ENCODE data around the gene IQGAP1. TPM values are rescaled to one million over a fixed set of nuclear protein-coding genes. Genes with fewer than 3 reads are reported as not detected.

Gene IQGAP1
- total and polyA plus RNA-seq, 9 of the 15 experiments (the other 6 are each of a cell fraction or from before 2014, with no cell fraction given) = 37.6 to 143 (median 77.7) TPM

DNA sequence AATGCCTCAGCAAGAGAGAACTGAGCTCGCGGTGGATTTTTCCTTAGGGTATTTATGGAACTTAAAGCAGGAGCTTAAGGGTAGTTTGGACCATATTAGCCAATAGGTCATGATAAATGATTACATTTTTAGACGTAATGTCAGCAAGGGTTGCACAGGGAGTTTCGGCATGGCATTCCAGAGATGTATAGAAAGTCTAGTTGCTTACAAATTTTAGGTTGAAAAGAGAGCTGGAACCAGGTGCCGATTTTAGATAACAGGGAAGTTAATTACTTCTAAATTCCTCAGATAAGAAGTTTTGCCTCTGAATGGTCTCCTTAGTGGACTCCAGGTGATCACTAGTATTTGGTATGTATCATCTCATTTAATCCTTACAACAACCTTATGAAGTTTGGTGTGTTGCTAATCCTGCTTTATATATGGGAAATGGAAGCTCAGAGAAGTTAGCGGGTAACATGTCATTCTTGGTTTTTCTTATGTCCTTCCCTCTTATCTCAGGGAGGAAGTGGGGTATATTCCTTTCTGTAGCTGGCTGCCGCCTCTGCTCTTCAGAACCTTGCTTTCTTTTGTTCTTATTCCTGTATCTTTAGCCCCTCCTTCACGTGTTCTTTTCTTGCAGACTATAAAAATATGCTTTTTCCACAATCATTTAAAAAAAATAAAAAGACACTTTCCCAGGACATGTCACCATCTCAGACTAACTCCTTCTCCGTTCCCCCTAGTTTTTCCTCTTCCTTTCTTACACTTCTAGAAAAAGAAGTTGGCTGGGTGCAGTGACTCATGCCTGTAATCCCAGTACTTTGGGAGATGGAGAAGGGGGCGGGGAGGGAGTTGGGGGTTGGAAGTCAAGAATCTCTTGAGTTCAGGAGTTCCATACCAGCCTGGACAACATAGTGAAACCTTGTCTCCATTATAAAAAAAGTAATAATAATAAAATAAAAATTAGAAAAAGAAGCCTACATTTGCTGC is 25.7 kb downstream of the IQGAP1 start (continued):
- TF ChIP-seq HMBOX1 (IDR thresholded peaks at IDR 0.05) (0 out of 2 replicates have a peak, but pooled peaks have one; percentile 9), SMARCA4 (IDR thresholded peaks at IDR 0.05) (0 out of 2 replicates have a peak, but pooled peaks have one; percentile 42), CBFA2T3 (IDR thresholded peaks at IDR 0.05) (0 out of 2 replicates have a peak, but pooled peaks have one; percentile 23)
- TF ChIP-seq, protein P1, sequence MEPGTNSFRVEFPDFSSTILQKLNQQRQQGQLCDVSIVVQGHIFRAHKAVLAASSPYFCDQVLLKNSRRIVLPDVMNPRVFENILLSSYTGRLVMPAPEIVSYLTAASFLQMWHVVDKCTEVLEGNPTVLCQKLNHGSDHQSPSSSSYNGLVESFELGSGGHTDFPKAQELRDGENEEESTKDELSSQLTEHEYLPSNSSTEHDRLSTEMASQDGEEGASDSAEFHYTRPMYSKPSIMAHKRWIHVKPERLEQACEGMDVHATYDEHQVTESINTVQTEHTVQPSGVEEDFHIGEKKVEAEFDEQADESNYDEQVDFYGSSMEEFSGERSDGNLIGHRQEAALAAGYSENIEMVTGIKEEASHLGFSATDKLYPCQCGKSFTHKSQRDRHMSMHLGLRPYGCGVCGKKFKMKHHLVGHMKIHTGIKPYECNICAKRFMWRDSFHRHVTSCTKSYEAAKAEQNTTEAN (CRISPR knock-in tag; IDR thresholded peaks at IDR 0.05) = no peak

GRCh38 chr15:90414408-90415028 is 26.5 kb downstream of the IQGAP1 start:
- H3K4me2 ChIP-seq (ENCODE audit: insufficient read depth, low read length) = no peak overlapping the region
- CTCF ChIA-PET (ENCODE audit: low intra/inter-chr PET ratio) = no interaction called here
- WGBS (ENCODE audit: insufficient coverage, low coverage, missing lambda C conversion rate) = 37% methylated on average over 9 of the region's 9 CpGs
- H3K4me3 ChIP-seq = no peak overlapping the region
- no peak overlapping the region for H3K27ac ChIP-seq (ENCODE audit: extremely low read depth, low read depth, low read length)
- no peak overlapping the region for H3K9ac ChIP-seq (ENCODE audit: insufficient read depth in 1 of 2, low read depth in 2 of 2, low read length in 2 of 2)
- ATAC-seq = no peak; the same call in 2 of the 3 replicates
- no peaks in the 10 kb centered on the region for H3K9me1 ChIP-seq (ENCODE audit: control insufficient read depth, insufficient read depth, low read length)
- H3K27me3 ChIP-seq (ENCODE audit: control insufficient read depth in 2 of 2, insufficient read depth in 2 of 2, low read length in 2 of 2) = no peaks in the 10 kb centered on the region
- in situ Hi-C loops (cut with MboI) (no loop called here), intact Hi-C loops (cut with micrococcal nuclease) (no loop called here)
- peaks cover 24% of the 10 kb centered on the region for H3K79me2 ChIP-seq (ENCODE audit: control insufficient read depth, insufficient read depth, low read length)
- BruUV-seq (replicated peaks) = no TSS peak
- FAIRE-seq = no peak
- H3K4me1 ChIP-seq (replicated peaks in 1 of 2; ENCODE audit: control insufficient read depth in 2 of 2, insufficient read depth in 2 of 2, low read length in 2 of 2) = peaks cover 0 to 23% of the 10 kb centered on the region in 2 experiments; a peak in 4 of 5 replicates
- H4K20me1 ChIP-seq (replicated peaks; ENCODE audit: control insufficient read depth, insufficient read depth, low read length) = no peaks in the 10 kb centered on the region
- H3K36me3 ChIP-seq (ENCODE audit: control insufficient read depth, insufficient read depth, low read length) = no peaks in the 10 kb centered on the region; the same call in 2 of the 3 replicates
- POLR2A ChIA-PET = interaction anchor here (0.7 to 3.8 kb wide), 4 partner anchors 11 to 715 kb away, joined by 4 to 19 read pairs (median 10); no protein-coding TSS in a partner anchor
- no peak for DNase-seq (ENCODE audit: extremely low read depth in 1 of 4, low spot score in 3 of 4)
- H2AFZ ChIP-seq (ENCODE audit: low read depth, low read length) = no peak overlapping the region
- H3K9me3 ChIP-seq (replicated peaks; ENCODE audit: control insufficient read depth, insufficient read depth, low read depth, low read length) = no peaks in the 10 kb centered on the region
- no peak for TF ChIP-seq PML (IDR thresholded peaks at IDR 0.05; ENCODE audit: low read length)
- no peak for TF ChIP-seq PHF21A (IDR thresholded peaks at IDR 0.05; ENCODE audit: borderline replicate concordance, low read depth)
- TF ChIP-seq SREBF1 (IDR thresholded peaks at IDR 0.05; ENCODE audit: borderline replicate concordance, low read depth, low read length) = no peak
- no peak for TF ChIP-seq BMI1 (IDR thresholded peaks at IDR 0.05; ENCODE audit: low read length)
- TF ChIP-seq ZFX (CRISPR knock-in tag; IDR thresholded peaks at IDR 0.05) = no peak
- no peak for TF ChIP-seq HNRNPLL (IDR thresholded peaks at IDR 0.05; ENCODE audit: low read depth, low read length, poor library complexity, severe bottlenecking)
- TF ChIP-seq, protein P2, sequence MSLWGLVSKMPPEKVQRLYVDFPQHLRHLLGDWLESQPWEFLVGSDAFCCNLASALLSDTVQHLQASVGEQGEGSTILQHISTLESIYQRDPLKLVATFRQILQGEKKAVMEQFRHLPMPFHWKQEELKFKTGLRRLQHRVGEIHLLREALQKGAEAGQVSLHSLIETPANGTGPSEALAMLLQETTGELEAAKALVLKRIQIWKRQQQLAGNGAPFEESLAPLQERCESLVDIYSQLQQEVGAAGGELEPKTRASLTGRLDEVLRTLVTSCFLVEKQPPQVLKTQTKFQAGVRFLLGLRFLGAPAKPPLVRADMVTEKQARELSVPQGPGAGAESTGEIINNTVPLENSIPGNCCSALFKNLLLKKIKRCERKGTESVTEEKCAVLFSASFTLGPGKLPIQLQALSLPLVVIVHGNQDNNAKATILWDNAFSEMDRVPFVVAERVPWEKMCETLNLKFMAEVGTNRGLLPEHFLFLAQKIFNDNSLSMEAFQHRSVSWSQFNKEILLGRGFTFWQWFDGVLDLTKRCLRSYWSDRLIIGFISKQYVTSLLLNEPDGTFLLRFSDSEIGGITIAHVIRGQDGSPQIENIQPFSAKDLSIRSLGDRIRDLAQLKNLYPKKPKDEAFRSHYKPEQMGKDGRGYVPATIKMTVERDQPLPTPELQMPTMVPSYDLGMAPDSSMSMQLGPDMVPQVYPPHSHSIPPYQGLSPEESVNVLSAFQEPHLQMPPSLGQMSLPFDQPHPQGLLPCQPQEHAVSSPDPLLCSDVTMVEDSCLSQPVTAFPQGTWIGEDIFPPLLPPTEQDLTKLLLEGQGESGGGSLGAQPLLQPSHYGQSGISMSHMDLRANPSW (CRISPR knock-in tag; IDR thresholded peaks at IDR 0.05) = no peak
- no peak for TF ChIP-seq E2F5 (CRISPR knock-in tag; IDR thresholded peaks at IDR 0.05)
- TF ChIP-seq ZFP1 (CRISPR knock-in tag; IDR thresholded peaks at IDR 0.05) = no peak
